Skin epidermis (tissue), 12 donors: Measurements from ENCODE around the gene ENPEP.
"Not testable (repeated sequence)": the region's sequence is repeated elsewhere in the genome, so short reads cannot be mapped to it uniquely, and the experiment has no call there.

Experiments
- H3K27ac ChIP-seq, 21 experiments: fragments of 200-600 bp; sonication (generic) in 11 of 21; one replicate each; pipeline ENCODE4 v1.5.0; 2020; ENCODE audit warnings: mild to moderate bottlenecking in 3 of 21, inconsistent platforms in 2 of 21, moderate library complexity in 2 of 21
- H3K4me3 ChIP-seq, 7 experiments: fragments of 200-600 bp; sonication (generic) in 2 of 7; one replicate each; pipeline ENCODE4 v1.5.0; 2020; ENCODE audit warnings: inconsistent platforms in 2 of 7, mild to moderate bottlenecking in 2 of 7, moderate library complexity in 1 of 7

Gene ENPEP

GRCh38 chr4:110475881-110476818, at the start of gene ENPEP:
ENPEP (plus strand) TSS chr4:110476155; CDS start chr4:110476415, 260 bp downstream.
- peak within 1 kb of the TSS in 11 of 21 experiments; percentile 3 to 69 (median 29) for H3K27ac ChIP-seq
- peak within 1 kb of the TSS; percentile 7 to 41 (median 13) for H3K4me3 ChIP-seq

- H3K4me3 ChIP-seq, H3K27ac ChIP-seq: not testable (repeated sequence)
Measured at GRCh38 chr4:110431805-110432204, 44.1 kb upstream of the ENPEP start.

DNA sequence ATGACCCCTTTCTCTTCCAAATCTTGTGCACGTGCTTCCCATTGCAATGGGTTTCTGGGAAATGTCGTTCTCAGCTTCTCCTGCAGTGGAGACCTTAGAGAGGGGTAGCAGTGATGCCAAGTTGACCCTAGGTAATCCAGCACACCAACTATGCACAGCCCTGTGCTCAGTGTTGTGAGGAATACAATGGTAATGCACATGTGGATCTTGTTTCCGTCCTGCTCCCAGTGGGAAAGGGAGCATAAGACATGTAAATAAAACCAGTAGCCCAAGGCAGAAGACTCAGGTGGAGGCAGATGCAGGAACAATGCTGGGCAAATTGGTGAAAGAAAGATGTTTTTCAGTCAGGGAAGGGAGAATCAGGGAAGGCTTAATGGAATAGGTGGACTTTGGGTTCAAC, 38.7 kb upstream of the ENPEP start:
- not testable (repeated sequence) for H3K27ac ChIP-seq, H3K4me3 ChIP-seq

DNA sequence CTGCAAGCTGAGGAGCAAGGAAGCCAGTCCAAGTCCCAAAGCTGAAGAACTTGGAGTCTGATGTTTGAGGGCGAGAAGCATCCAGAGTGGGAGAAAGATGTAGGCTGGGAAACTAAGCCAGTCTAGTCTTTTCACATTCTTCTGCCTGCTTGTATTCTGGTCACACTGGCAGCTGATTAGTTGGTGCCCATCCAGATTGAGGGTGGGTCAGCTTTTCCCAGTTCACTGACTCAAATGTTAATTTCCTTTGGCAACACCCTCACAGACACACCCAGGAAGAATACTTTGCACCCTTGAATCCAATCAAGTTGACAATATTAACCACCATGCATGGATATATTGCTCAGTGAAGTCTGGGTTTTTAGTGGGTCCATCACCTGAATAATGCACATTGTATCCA, 36.7 kb upstream of the ENPEP start:
- H3K27ac ChIP-seq, H3K4me3 ChIP-seq: not testable (repeated sequence)

DNA sequence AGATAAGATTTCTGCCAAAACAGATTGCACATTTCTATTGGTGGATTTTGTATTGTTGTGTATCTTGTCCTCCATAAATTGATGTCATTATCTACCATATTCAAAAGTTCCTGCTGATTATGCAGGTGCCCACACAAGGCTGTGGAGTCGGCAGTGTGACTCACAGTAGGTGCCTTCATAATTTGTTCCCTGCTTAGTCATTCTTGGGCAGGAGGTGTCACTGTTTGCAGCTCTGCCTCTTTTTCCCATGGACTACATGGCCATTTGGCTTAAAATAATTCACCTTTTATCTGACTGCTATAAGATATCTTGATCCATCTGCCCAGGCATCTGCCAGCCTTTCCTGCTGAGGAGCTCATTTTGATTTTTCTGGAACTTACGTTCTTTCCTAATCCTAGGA, 33.6 kb upstream of the ENPEP start:
- Histone ChIP-seq H3K27ac (no peak overlapping the region), H3K4me3 (no peak overlapping the region)

DNA sequence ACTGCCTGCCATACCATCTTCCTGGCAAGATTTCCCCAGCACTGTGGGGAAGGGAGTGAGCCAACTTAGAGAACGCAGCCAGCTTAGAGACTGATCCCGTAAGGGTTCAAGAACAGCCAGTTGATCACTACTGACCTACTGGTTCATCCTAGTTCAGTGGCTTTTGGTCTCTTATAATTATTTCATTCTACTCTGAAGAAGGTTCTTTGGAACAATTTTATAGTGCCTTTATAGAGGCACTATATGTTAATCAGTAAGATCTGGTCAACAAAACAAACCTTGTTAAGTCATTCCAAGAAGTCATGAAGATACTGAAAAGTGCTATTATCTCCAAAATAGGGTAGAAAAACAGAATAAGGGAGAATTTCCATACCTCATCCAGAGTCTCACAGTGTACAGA, 33.2 kb upstream of the ENPEP start:
- Histone ChIP-seq H3K4me3 (no peak overlapping the region), H3K27ac (no peak overlapping the region)

DNA sequence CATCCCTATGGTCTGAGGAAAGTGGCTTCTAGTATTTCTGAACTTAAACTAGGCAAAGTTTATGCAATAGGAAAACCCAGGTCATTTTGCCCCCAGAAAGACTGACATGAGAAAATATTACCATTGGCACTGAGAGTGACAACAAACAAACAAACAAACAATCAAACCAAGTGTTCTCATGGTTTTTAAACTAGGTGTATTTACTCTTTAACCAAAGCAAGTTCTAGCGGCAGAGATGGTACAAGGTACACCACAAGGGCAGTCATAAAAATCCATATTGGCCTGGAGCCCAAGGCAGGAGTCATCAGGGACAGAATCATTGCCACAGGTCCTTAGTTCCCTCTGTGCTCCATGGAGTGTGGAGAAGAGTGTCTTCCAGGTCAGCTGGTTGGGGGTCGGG, 26.0 kb upstream of the ENPEP start:
- Histone ChIP-seq H3K27ac (no peak overlapping the region), H3K4me3 (no peak overlapping the region)

- Histone ChIP-seq H3K4me3 (no peak overlapping the region), H3K27ac (no peak overlapping the region)
Measured at GRCh38 chr4:110452546-110452945, 23.4 kb upstream of the ENPEP start.

DNA sequence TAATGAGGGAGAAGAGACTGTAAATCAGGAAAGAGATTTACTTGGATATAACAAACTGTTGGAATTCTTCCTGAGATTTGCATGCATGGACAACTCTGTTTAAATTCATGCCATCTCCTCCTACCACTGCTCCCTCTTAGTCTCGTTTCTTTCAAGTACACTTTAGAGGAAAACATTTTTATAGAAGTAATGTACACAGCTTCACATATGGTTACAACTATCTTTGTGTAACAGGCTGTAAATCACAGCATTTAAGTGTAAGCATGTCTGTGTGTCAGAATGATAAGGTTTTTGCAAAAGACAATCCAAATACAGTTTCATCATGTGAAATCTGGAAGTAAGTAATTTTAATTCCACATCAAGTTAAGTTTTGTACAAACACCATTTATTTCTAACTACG, 21.5 kb upstream of the ENPEP start:
- no peak overlapping the region for H3K4me3 ChIP-seq
- H3K27ac ChIP-seq: no peak overlapping the region

GRCh38 chr4:110458494-110459266, 17.3 kb upstream of the ENPEP start:
- H3K4me3 ChIP-seq: no peak overlapping the region
- H3K27ac ChIP-seq: no peak overlapping the region

DNA sequence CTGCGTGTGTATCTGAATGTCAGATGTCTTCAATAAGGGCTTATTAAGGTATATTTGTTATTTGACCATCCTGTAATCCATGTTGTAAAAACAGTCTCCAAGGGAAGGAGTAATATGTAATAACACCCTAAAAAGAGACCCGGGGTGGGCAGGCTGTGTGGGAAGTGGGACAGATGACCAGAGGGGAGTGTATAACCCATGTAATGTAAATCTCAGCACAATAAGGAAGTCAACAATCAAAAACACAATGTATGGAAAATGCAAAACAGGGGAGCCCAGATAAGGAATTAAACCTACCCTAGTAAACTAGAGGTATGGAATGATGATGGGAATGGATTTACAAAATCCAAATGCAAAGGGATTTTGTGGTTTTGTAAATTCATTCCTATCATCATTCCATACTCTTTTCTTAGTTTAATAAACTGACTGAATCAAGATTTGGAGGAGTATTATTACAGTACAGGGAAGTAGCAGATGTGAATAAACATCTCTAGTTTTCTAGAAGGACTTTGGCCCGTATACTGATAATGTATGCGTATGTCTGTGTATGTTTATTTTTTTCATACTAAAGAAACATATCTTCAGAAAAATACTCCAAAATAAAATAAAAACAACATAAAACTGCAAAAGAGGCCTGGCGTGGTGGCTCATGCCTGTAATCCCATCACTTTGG, 15.7 kb upstream of the ENPEP start:
- Histone ChIP-seq H3K27ac (no peak overlapping the region), H3K4me3 (no peak overlapping the region)

GRCh38 chr4:110467400-110467799, 8.6 kb upstream of the ENPEP start:
- no peak overlapping the region for H3K4me3 ChIP-seq
- H3K27ac ChIP-seq: no peak overlapping the region

GRCh38 chr4:110472583-110473329, 3.2 kb upstream of the ENPEP start:
- Histone ChIP-seq H3K27ac (no peak overlapping the region), H3K4me3 (no peak overlapping the region)

GRCh38 chr4:110474481-110474880, 1.5 kb upstream of the ENPEP start:
- H3K4me3 ChIP-seq: no peak overlapping the region
- no peak overlapping the region for H3K27ac ChIP-seq

DNA sequence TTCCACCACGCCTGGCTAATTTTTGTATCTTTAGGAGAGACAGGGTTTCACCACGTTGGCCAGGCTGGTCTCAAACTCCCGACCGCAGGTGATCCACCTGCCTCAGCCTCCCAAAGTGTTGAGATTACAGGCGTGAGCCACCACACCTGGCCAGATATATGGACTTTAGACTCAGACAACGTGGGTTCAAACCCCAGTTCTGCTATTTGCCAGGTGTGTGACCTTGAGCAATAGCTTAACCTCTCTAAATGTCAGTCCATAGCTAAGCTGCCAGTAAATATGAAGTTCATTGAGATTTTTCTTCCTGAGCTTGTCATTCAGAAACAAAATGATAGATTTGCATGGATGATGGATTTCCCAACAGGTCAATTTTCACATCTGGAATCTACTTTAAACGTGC, 875 bp upstream of the ENPEP start:
- not testable (repeated sequence) for H3K4me3 ChIP-seq, H3K27ac ChIP-seq

- no peak overlapping the region for H3K4me3 ChIP-seq
- peak overlapping the region in 1 of 21 experiments; percentile 10 for H3K27ac ChIP-seq
Measured at GRCh38 chr4:110477836-110478235, 1.9 kb downstream of the ENPEP start.

GRCh38 chr4:110480031-110480549, 4.1 kb downstream of the ENPEP start:
- H3K4me3 ChIP-seq: no peak overlapping the region
- peak overlapping the region in 9 of 21 experiments; percentile 19 to 79 (median 37) for H3K27ac ChIP-seq

GRCh38 chr4:110480746-110481271, 4.9 kb downstream of the ENPEP start:
- Histone ChIP-seq H3K4me3 (no peak overlapping the region), H3K27ac (peak overlapping the region in 12 of 21 experiments; percentile 5 to 79 (median 32))

DNA sequence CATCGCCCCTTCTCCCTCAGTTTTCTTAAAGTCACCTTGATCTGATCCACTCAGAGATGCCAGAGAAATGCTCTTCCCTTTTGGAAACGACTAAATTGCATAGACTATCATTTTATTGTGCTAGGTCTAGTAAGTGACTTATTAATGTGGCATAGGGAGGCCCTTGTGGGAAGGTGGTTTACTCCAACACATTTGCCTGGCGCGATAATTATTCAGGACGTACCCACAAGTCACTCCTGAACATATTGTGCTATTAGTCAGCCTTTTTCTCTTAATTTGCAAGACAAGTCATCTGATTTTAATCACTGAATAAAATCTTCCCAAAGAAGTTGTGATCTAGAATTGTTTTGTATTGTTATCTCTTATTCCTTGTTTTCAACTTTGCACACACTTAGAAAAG, 7.6 kb downstream of the ENPEP start:
- Histone ChIP-seq H3K27ac (no peak overlapping the region), H3K4me3 (no peak overlapping the region)
